Breast epithelium (tissue), 3 donors: ENCODE results near the gene PIK3R1.

Source experiments
- POLR2A ChIP-seq: fragments of 450-650 bp; IDR thresholded peaks from one replicate; pipeline ENCODE4 v1.6.1; 2016; ENCODE audit warnings: antibody characterized with exemption, mild to moderate bottlenecking, moderate library complexity
- TF ChIP-seq, protein P1 (sequence below), 3 donors: fragments of 450-650 bp; IDR thresholded peaks; one replicate each; pipeline ENCODE4 v1.5.1; 2016 to 2017; ENCODE audit warnings: antibody characterized with exemption in 3 of 3, mild to moderate bottlenecking in 3 of 3, moderate library complexity in 3 of 3

DNA sequence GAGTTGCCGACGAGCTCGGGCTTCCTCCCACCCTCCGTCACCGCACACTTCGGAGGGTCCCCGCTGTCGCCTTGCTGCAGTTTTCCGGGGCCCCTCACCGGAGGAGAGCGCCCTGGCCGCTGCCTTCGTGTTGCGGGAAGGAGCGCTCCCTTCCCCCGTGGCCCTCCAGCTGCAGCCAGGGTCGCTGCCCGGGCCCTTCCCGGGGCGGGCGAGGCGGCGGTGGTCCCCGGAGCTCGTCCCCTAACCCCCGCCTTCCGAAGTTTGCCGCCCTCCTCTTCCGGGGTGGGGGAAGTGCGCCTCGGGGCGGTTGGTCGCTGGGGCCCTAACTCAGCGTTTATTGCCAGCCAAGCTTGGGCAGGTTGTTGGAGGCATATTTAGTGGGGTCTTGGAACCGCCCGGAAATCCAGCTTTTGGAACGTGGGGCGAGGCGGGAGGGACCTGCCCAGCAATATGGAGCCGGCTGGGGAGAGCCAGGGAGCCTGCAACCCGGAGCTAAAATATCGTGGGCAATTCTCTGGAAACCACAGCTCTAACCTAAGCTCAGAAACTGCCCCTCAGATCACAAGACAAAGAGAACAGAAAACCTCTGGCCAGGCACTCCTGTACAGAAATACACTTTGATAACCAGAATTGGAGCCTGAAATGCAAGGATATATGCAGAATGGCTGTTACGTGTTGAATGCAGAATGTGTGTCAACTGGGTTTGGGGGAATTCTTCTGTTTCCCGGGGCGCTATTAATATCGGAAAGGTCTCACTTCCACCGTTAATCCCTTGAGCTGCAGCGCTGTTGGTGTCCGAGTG is 890 bp downstream of the PIK3R1 start:
- TF ChIP-seq, protein P1, sequence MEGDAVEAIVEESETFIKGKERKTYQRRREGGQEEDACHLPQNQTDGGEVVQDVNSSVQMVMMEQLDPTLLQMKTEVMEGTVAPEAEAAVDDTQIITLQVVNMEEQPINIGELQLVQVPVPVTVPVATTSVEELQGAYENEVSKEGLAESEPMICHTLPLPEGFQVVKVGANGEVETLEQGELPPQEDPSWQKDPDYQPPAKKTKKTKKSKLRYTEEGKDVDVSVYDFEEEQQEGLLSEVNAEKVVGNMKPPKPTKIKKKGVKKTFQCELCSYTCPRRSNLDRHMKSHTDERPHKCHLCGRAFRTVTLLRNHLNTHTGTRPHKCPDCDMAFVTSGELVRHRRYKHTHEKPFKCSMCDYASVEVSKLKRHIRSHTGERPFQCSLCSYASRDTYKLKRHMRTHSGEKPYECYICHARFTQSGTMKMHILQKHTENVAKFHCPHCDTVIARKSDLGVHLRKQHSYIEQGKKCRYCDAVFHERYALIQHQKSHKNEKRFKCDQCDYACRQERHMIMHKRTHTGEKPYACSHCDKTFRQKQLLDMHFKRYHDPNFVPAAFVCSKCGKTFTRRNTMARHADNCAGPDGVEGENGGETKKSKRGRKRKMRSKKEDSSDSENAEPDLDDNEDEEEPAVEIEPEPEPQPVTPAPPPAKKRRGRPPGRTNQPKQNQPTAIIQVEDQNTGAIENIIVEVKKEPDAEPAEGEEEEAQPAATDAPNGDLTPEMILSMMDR (IDR thresholded peaks at IDR 0.05) = no peak
- TF ChIP-seq POLR2A = no peak
